DMS 273 (cell line): ENCODE data around the gene C3orf18.
"Not testable (repeated sequence)": the region's sequence is repeated elsewhere in the genome, so short reads cannot be mapped to it uniquely, and the experiment has no call there.

ENCODE experiments used
- DNase-seq: peaks from one replicate; lab custom pipeline; 2025; ENCODE audit not compliant: unreplicated experiment; lab: John Stamatoyannopoulos, UW

The C3orf18 gene

DNA sequence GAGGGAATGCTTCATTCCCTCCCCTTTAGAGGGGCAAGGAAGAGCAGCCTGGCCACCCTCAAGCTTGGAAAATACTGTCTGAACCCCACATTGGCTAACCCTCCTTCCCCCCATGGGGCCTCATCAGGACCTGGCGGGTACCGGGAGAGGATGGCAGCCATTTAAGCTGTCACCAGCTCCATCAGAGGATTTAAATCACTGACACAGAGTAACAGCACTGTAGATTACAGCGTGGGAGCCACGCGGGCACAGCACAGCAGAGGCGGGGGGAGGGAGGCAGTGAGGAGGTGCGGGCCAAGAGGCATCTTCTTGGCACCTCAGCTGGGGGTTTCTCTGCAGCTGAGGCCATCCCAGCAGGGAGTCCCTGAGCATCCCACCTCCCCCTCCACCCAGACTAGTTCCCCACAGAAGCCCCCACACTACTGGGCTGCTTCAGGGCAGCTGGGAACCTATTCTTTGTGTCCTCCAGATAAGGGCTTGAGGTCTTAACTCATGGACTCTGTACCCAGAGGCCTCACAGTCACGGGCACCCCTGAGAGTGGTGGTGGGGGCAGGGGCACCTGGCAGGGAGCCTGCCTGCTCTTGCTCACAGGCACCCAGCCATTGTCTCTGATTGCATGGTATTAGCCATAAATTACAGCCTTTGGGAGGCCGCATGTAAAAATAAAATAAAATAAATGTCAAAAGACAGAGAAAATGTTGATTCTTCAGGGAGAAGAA is 42.2 kb downstream of the C3orf18 start:
- DNase-seq, result no peak

DNA sequence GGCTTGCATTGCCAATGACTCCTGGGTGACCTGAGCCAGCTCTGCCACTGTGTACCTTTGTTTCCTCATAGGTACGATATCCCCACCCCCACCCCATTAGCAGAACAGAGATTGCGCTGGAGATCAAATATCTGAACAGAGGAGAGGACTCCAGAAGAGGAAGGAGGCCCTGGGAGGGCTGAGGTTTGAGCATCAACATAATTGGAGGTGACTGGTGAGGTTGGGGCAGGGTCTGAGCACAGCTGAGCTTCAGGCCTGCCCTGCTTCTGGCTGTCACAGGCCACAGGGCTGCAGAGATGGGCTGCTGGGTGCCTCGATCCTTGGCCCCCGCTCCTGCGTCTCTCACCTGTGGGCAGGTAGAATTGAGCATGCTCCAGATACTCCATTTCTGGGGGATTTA is 42.8 kb downstream of the C3orf18 start:
- DNase-seq, result no peak

DNA sequence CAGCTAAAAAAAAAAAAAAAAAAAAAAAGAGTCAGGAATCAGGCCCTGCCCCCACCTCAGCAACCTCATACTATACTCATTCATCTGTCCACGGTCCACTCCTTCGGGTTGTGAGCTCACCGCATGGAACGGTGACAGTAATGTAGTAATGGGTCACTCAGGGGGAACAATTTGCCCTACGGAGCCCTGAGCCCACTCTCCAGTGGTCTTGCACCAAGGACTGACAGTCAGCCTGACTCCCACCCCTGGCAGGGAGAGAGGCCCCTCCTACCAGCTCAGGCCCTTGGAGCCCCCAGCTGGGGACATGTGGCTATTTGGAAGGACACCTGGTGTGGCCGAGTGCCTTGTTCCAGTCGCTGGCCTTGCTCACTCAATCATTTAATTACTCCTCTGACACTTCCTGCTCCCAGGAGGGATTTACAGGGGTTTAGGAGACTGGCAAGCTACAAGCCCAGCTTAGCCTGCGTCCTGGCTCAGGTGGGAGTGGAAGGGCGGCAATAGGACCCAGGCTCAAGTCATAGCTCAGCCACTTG is 44.2 kb downstream of the C3orf18 start:
- no peak for DNase-seq

DNA sequence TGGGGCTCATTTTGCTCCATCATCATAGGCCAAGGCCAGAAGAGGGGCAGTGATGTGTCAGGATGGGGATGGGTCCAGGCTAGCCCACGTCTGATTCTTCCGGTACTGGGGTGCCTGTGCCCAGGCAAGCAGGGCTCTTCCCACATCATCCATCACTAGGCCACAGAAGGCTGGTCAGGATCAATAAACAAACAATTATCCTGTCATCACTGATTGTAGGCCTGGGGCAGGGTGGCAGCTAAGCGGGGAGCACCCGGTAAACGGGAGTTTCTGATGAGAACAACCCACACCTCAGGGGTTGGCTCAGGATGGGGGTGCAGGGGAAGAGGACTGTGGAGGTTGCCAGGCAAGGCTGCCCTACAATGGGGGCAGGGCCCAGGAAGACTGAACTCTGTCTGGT is 46.0 kb downstream of the C3orf18 start:
- no peak for DNase-seq

DNA sequence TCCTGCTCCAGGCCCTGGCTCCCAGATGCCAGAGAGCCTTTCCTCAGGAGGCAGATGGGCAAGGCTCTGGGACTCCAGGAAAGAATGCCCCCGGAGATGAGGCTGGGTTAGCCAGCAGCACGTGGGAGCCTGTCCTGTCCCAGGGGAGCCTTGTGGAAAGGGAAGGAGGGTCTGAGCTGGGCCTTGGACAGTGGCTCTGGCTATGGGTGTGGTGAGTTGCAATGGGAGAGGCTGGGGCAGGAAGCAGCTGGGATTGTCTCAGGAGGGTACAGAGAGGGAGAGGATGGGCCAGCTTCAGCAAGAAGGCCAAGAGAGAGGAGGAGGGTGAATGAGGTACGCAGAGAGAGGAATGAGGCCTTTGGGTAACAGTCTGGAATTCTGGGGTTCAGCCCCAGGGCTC is 46.7 kb downstream of the C3orf18 start:
- DNase-seq, result peak; percentile 15

DNA sequence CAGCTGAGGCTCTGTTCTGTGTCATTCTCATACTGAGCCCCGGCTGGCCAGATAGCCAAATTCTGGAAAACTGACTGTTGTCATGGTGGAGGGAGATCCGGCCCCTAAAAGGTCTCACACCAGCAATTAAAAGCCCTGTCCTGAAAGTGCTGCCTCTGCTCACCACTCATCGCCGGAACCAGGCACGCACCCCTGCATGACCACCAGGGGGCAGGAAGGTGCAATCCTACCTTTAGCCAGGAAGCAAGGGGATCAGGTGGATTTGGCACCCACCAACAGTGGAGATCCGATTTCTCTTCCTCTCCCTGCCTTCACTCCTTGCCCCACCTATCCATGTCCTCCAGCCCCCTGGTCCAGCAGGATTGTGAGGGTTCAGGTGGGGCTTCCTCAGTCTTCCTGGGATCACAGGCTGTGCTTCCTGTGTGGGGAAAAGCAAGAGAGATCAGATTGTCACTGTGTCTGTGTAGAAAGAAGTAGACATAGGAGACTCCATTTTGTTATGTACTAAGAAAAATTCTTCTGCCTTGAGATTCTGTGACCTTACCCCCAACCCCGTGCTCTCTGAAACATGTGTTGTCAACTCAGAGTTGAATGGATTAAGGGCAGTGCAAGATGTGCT is 48.0 kb downstream of the C3orf18 start:
- peak; percentile 75 for DNase-seq

DNA sequence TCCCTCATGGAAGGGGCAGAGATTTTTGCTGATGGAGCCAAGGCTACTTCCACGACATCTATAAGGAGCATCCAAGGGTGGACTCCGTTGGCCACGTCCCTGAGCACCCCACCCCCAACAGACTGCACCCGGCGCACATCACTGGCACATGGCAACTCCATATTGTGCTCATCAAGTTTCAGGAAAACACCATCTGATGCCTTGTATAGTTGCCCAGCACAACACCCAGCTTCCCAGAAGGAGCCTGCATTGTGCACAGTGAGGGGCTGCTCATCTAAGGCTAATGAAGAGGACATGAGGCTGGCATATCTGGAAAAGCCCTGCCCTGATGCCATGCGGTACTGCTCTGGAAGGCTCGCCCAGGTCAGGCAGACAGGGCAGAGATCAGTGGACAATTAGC is 49.1 kb downstream of the C3orf18 start:
- DNase-seq, result peak; percentile 88

DNA sequence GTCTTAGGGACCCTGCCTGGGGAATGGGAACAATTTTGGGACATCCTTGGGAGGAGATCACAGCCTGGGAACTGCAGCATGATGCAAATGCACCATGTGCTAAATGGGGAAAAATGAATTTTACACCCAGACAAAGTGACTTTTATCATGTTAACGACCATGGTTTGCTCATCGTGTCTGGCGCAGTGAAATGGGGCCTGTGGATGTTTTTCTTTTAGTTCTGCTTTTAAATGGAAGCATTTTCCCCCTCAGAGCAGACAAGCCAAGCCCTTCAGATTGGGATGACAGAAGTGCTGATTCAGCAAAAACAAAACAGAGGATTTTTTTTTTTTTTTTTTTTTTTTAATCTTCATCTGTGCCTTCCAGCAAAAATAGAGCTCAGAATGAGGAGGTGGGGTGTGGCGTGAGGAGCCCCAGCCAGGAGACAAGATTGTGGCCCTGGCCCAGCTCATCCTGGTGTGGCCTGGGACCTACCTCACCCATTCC is 49.8 kb downstream of the C3orf18 start:
- DNase-seq, result no peak

DNA sequence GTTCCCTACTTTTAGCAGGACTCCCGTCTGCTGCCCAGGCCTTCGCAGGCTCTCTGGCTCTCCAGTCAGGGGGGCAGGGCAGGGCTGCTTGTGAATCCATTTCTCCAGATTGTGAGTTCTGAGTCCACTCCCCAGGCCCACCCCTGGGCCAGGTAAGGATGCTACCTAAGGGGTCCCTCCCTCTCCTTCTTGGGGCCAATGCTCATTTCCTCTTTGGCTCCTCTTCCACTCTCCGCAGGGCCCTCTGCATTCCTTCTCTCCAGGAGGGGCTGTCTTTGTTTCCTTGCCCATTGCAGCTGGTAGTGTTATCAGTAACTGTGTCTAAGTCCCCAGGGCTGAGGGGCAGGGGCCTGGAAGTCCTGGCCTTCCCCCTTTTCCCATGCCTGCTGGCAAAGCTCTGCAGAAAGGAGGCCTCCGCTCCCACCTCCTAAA is 51.1 kb downstream of the C3orf18 start:
- DNase-seq, result peak; percentile 79

DNA sequence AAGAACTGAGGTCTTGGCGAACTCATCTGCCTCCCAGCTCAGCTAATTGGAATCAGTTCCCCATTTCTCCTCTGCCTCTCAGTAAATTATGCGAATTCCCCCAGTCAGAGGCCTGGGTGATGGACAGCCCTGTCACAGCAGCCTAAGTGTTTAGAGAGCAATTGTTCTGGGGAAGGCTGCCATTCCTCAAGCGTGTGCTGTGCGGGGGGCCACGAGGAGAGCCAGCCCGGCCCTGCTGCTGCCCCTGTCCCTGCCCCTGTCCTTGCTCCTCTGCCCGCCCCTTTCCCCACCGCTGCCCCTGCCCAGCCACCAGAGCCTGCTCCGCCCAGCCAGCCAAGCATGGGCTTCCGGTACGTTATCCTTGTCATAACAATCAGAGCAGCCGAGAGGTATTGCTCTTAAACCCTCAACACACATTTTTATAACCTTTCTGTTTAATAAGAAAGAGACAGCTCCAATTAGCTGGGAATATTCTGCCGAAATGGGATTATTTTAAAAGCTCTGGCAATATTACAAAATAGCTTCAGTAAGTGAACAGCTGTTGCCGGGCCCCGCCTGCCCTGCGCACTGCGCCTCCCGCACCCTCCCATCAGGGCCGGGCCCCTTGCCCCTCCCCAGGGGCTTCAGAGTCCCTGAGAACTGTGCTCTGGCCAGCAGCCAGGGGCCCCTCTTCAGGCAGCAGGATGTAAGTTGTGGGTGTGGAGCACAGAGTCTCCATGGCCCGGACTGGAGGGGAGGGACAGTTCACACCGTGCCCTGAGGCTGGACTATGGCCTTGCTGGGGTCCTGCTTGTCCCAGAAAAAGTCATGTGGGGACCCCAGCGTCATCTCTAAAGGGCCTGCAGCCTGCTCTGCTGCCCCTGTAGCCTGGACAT is 51.7 kb downstream of the C3orf18 start:
- peak; percentile 91 for DNase-seq

DNA sequence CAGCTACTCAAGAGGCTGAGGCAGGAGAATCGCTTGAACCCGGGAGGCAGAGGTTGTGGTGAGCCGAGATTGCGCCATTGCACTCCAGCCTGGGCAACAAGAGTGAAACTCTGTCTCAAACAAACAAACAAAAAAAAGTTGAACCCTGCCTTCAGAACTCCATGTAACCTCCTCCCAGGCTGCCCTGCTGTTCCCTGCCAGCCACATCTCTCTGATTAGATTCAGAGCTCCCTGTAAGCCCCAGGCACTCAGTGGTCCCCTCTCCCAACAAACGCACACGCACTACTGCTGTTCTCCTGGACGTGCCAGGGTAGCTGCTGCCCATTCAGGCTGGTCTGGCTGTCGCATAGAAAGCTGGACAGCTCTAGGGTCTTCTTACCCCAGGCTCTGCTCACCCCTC is 54.6 kb downstream of the C3orf18 start:
- DNase-seq, result not testable (repeated sequence)

DNA sequence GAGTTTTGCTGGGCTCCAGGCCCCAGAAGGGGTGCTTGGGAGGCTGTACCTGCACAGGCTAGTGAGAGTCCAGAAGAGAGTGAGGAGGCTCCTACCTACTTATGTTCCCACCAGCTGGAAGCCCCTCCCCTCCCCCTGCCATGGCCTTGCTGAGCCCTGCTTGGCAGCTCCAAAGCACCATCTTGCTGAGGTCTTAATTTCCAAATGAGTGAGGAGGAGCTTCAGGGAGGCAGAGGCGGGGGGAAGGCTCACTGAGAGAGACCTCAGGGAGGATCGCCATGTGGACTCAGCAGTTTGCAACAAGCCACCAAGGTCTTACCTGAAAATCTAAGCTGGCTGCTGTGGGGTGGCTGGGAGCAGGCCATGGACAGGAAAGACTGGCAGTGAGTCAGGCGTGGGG is 55.4 kb downstream of the C3orf18 start:
- DNase-seq, result peak; percentile 73

DNA sequence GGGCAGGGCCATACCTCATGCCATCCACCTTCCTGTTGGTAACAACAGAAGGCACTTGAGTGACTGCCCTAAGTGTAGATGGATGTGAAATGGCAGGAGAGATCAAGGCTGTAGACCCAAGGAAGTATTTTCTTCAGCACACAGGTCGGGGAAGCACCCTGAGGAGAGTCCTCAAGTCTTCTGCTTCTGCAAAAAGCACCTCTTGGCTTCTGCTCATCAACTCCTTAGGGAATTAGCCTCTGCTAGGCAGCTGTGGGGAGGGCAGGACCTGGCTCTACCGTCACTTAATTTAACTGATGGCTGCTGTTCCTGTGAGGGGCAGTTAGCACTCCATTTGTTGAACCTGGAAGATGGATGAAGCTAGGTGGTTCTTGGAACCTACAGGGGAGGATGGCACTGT is 57.2 kb downstream of the C3orf18 start:
- no peak for DNase-seq

DNA sequence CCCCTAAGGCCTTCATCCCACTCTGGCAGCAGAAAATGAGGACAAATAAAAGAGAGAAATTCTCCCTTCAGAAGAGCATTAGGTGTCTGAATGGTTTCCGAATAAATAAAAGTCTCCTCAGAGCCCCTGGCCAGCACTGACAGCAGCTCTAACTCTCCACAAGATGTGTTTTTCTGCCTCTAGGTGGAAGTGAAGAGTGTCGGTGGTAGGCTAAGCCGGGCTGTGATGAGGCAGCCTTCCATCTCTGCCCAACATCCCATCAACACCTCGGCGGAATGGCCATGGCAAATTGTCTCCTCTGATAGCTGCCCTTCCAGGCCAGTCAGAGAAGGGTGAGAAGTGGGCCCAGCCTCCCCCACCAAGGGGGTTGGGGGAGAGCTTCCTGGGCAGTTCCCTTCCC is 57.8 kb downstream of the C3orf18 start:
- no peak for DNase-seq

DNA sequence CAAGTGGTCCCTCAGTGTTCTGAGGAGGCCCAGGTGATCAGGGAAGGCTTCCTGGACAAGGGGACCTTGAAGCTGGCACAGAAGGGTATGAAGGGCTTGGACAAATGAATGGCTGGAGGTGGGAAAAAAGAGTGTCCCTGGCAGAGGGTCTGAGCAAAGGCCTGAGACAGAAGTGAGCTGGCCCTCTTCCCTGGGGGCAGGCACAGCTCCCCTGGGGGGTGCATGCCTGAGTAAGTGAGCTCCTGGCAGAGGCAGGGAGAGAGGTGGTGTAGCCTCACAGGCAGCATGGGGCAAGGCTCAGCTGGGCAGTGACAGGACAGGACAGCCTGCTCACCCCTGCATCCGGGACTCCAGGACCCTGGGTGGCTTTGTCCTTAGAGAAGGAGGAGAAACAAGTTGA is 58.7 kb downstream of the C3orf18 start:
- DNase-seq, result no peak
